CD1c-positive myeloid dendritic cell (primary cell): Measurements from ENCODE around the gene SSB.
"Not testable (repeated sequence)": the region's sequence is repeated elsewhere in the genome, so short reads cannot be mapped to it uniquely, and the experiment has no call there.

Source experiments
- DNase-seq: peaks from one replicate; pipeline ENCODE4 v3.0.0-alpha.2; 2016; ENCODE audit errors: extremely low spot score

The SSB gene

GRCh38 chr2:169781249-169782013, 17.2 kb upstream of the SSB start:
- no peak for DNase-seq

GRCh38 chr2:169782513-169782912, 16.2 kb upstream of the SSB start:
- no peak for DNase-seq

GRCh38 chr2:169790581-169790980, 8.1 kb upstream of the SSB start:
- no peak for DNase-seq

- no peak for DNase-seq
These were observed 3.5 kb upstream of the SSB start for GRCh38 chr2:169795181-169795580.

GRCh38 chr2:169796441-169796840, 2.2 kb upstream of the SSB start:
- DNase-seq: no peak

- no peak for DNase-seq
These were observed 1.1 kb upstream of the SSB start for GRCh38 chr2:169797601-169798000.

GRCh38 chr2:169798397-169798717, 314 bp upstream of the SSB start:
- no peak for DNase-seq

- no peak for DNase-seq
These were observed 4.8 kb downstream of the SSB start for GRCh38 chr2:169803480-169803879.

GRCh38 chr2:169806586-169806985, 7.9 kb downstream of the SSB start:
- no peak for DNase-seq

GRCh38 chr2:169808221-169808620, 9.6 kb downstream of the SSB start:
- DNase-seq: no peak

GRCh38 chr2:169815849-169816248, 17.2 kb downstream of the SSB start:
- DNase-seq: no peak

GRCh38 chr2:169816961-169817360, 18.3 kb downstream of the SSB start:
- not testable (repeated sequence) for DNase-seq

- DNase-seq: not testable (repeated sequence)
These were observed 18.7 kb downstream of the SSB start for GRCh38 chr2:169817369-169817768.

GRCh38 chr2:169818241-169818640, 19.6 kb downstream of the SSB start:
- DNase-seq: no peak

- DNase-seq: no peak
These were observed 20.4 kb downstream of the SSB start for GRCh38 chr2:169819106-169819505.

GRCh38 chr2:169820101-169820500, 21.4 kb downstream of the SSB start:
- DNase-seq: not testable (repeated sequence)

GRCh38 chr2:169822036-169822435, 23.4 kb downstream of the SSB start:
- no peak for DNase-seq

GRCh38 chr2:169822785-169823392, 24.2 kb downstream of the SSB start:
- no peak for DNase-seq

GRCh38 chr2:169823996-169824372, 25.3 kb downstream of the SSB start:
- DNase-seq: no peak

GRCh38 chr2:169824373-169825333, 26.0 kb downstream of the SSB start, which contains the start of gene METTL5:
Gene METTL5 (minus strand): TSS chr2:169824905. CDS start chr2:169824597, 308 bp downstream.
- peak; percentile 92 for DNase-seq

- peak; percentile 96 for DNase-seq
These were observed 28.8 kb downstream of the SSB start, which contains the start of gene UBR3 for GRCh38 chr2:169827272-169828140. Gene UBR3 (plus strand): TSS chr2:169827454. CDS start chr2:169827508, 54 bp downstream.
